ENCODE data around the gene OSBPL2.

GRCh38 chr20:62192635-62193034 lies 45.7 kb upstream of the OSBPL2 start:
- TF ChIP-seq CTCF (IDR thresholded peaks at IDR 0.05), result no peak
- TF ChIP-seq POLR2A (IDR thresholded peaks at IDR 0.05), result no peak
